Stimulated activated CD8-positive, alpha-beta memory T cell treated with anti-CD3 and anti-CD28 coated beads, Interleukin-12 subunit alpha, Interleukin-12 subunit beta, amount 100 ng/mL, for 24 hours (primary cell): ENCODE data around the gene OPN3.

Experiments
- DNase-seq: peaks from one replicate; pipeline ENCODE4 v3.0.0-alpha.2; 2020; ENCODE audit errors: extremely low read depth

The OPN3 gene

DNA sequence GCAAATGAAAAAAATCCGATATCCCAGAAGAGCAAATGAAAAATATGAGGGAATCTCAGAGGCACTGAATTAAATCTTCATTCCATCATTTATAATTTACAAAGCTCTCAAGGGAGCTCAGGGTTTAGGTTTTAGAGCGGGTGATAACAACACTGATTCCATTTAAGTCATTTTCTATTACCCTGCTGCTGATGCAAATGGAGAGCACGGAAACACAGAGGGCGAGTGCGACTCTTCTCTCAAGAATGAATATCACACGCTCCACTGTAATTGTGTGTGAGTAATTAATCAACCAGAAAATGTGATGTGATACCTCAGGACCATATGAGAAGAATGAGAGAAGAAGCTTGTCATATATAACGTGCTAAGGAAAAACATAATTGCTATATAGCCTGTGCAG, 22.7 kb downstream of the OPN3 start:
- no peak for DNase-seq

DNA sequence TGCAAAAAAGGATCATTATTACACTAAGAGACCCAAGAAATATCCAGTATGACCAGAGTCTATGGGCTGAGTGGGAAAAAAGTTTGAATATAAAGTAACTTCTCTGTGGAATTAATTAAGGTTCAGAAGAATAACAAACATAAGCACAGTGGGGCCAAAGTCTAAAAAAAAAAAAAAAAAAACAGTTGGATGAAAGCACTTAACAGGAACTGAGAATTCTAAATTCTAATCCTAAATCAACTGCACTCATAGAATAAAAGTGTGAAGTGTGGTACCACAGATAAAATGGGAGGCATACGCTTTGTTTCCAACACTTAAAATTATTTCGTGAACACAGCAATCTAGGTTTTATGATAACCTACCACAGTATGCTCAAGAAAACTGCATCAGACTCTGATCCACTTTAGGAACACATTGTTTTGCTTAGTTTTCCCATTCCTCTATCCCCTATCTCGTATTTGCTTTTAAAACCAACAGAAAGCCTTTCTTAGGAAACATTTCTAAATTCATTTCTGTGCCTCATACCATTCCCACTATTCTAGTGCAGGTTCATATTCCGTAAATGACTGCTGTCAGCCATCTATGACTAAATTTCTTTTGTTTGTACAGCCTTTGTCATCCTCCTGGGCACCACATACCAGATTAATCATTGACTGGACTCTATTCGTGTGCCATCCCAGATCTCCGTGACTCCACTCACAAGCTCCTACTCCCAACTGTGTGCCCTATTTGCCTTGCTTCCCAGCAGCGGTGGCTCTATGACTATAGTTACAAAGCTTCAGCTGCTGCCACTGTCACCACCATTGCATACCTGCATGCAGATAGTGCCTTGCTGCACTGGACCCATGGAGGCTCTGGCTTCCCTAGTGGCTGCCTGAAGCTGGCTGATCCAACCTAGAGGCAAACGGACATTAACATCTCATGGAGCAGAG, 24.9 kb downstream of the OPN3 start:
- no peak for DNase-seq

DNA sequence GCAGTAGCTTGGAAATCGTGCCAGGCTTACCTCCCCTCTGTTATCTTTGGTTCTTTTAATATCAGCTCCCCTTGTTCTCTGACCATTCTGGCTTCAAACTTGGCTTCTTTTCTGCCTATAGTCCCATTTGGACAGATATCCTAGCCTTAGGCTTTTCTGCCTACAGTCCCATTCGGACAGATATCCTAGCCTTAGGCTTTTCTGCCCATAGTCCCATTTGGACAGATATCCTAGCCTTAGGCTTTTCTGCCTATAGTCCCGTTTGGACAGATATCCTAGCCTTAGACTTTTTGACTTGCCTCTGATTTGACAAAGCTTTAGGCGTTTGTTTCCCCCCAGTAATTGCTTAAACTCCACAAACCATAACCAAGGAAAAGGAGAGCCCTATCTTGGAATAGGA, 25.6 kb downstream of the OPN3 start:
- no peak for DNase-seq

DNA sequence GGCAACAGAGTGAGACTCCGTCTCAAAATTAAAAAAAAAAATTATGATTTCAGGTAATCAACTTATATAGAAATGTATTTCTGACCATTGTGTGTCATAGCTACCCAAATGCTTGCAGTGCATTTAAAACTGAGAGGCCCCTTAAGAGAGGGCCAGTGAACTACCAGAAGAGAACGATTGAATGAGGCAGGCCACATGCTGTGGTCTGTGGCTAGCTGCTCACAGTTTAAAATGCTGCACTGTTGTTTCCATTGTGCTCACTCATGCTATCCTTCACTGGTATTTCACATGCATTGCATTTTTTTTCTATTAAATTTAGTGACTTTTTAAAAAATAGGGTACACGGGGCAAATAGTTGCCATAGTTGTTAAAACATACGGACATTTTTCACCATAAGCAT, 26.0 kb downstream of the OPN3 start:
- DNase-seq: no peak

DNA sequence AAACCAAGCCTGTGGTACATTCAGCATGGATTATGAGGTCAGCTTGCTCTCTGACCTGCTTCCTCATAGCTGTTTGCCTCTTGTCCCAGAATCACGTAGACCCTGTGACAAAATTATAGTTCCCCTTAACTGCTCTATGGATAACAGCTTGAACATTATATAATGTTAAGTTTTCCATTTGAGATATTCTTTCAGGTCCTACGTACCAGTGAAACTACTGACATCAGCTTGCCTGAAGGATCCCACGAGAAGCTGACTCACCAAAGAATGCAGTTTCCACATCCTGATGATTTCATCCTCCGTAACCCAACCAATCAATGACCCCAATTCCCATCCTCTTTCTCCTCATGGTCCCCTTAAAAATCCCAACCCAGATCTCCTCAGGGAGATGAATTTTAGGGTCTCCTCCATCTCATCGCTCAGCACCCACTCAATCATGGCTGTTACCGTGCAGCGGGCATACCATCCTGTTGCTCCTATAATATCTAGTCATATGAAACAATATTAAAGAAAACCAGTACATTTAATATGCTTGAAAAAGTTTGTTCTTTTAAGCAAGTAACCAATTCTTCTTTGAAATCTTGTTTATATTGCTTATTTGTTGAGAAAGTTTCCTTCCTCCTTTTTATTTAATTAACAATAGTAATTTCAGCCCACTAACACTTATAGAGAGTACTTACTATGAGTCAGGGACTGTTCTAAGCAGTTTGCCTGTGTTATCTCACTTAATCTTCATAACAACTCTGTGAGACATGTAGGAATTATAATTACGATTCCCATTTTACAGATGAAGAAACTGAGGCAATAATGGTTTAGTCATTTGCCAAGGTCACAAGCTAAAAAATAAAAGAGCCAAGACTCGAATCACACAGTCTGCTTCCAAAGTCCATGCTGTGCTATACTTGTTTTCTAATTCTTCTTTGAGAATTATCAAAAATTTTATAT, 27.4 kb downstream of the OPN3 start:
- no peak for DNase-seq

DNA sequence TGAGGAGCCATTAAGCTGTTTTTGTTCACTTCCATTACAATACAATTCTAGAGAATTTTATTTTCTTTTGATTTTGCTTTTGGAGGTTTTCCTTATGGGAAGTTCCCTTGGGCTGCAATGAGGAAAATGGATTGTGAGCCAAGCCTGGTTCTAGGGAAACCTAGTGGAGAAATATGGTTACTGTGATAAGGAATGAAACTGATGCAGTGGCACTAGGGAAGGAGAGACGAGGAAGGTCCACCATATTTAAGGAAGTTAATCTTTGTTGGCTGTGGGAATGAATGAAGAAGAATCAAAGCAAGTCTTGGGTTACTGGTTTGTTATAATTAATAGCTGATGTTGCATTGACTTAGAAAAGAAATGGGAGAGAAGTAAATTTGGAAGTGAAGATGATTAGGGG, 28.4 kb downstream of the OPN3 start:
- no peak for DNase-seq

DNA sequence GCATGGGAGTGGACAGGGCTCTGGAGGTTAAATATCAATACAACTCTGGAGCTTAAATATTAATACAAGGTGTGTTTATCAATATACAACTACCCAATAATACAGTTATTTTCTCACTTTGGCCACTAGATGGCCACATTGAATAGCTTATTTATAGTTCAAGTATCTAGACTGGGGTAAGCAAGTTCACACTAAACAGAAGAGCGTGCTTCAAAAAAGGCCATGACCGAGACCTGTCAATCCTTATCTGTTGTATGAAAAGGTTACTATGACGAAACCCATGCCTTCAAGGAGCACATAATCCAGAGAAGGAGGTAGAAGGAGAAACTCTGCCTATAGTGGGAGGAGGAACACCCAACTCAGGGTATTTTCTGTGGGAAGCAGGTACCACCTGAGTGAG, 29.1 kb downstream of the OPN3 start:
- no peak for DNase-seq

DNA sequence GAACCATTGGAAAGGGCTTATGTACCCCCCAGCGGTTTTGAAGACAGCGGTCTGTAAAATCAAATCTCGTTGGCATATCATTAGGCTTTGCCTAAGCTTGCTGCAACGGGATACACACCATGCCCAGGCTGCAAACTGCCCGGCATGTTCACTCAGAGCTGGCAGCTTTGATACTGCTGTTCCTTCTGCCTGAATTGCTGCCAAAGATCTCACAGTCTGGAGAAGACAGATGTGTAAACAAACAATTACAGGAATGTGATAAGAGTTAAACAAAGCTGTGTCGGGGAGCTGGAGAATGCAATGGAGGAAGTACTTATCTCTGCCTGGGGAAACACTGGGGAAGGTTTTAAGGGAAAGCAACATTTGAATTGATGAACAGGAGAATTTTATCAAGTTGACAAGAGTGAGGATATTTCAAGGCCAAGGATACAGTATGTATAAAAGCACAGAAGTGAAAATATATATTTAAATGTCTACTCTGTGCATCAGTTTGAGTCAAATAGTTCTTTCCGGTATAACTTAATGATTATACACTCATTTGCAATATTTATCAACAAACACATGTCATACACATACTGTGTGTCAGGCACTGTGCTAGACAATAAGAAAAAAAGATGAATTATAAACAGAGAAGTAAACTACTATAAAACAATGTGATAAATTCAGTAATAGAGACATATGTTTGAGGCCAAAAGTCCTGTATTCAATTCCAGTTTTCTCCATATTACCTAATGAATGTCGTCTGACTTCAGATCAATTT, 29.9 kb downstream of the OPN3 start:
- no peak for DNase-seq

DNA sequence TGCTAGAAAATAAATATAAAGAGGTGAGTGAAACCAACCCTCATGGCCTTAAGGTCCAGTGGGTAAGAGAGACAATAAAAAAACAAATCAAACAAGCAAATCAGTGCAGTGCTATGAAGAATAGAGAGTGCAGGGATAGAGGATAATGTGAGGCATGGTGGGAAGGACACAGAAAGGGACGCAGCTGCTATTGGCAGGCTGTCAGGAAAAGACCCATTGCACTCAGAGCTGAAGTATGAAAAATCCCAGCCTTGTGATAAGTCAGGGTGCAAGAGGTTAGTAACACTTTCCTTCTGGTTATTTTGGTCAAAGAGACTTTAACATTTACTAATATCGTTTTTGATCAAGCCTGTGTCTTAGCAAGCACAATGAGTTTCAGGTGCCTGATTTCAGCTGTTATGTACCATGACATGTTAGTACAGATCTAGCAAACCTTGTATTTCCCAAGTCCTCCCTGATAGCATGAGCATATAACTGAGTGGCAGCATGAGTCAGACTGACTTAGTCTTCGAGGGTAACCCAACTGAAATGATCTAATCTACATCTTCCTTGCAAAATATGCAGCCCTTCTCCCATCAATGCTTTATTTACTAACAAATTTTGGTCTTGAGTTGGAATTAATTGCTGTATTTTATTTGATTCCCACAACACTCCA, 31.7 kb downstream of the OPN3 start:
- DNase-seq: no peak

DNA sequence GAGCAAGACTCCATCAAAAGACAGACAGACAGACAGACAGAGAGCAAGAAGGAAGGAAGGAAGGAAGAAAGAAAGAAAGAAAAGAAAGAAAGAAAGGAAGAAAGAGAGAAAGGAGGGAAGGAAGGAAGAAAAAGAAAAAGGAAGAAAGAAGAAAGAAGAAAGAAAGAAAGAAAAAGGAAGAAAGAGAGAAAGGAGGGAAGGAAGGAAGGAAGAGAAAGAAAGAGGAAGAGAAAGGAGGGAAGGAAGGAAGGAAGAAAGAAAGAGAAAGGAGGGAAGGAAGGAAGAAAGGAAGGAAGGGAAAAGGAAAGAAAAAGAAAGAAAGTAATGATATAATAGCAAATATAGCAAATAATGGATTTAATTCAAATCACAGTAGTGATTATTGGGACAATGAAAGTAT, 32.7 kb downstream of the OPN3 start:
- DNase-seq: no peak

DNA sequence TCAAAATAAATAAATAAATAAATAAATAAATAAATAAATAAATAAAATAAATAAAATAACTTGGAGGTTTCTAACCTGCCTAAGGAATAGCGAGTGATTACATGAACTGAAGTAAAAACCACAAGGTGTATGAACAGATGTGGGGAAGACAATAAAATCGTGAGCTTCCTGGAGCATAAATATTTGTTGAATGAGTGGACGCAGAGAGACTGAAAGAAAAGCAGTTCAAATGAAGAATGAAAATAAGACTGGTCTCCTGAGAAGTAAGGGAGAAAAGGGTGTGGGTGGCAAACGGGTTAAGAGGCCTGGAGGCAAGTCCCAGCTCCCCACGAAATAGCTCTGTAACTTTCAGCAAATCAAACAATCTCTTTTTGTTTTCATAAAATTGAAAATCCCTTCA, 33.6 kb downstream of the OPN3 start:
- no peak for DNase-seq

DNA sequence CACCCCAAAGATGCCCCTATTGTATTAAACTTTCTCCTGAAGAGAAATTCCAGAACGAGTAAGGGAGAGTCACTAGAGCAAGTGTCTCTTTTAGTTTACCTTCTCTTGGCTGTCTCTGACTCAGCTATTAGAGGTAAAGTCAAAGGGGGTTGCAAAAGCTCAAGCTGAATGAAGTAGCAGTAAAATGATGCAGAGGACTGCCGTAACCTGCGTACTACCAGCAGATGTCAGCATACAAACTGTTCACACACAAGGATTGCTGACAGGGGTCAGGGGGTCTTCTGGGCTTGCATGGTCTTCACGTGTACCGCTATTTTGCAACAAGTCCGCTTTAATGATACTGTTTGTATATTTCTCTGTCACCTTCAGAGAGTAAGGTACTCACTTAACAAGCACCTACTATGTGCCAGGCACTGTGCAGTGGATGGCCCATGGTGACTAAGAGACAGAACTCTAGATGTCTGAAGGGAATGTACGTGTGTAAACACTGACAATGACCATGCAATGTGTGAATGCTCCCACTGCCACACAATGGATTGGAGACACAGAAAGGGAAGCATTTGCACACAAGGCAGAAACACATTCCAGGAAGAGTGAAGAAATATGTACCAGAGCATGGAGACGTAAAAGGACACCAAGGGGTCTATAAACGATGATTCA, 34.9 kb downstream of the OPN3 start:
- no peak for DNase-seq

DNA sequence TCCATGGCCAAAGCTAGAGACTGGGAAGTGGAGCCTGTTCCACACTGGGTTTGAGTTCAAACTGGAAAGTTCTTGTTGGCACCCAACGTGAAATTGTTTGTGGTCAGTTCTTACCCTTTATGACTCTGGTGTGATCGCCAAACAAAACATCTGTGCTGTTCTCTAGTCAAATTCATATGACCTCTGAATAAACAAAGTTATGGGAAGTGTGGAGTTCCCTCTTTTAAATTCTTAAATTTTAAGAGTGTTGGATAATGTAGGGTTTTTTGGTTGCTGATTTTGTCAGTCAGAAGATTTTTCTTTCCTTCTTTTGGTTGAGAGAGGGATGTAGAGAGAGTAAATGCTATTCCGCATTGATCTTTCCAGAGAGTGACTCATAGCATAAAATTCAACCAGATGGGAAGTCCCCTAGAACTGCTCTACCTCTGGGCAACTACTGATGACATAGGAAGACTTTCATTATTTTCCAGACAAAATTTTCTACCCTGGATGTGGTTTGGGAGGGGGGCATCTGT, 36.4 kb downstream of the OPN3 start:
- no peak for DNase-seq

DNA sequence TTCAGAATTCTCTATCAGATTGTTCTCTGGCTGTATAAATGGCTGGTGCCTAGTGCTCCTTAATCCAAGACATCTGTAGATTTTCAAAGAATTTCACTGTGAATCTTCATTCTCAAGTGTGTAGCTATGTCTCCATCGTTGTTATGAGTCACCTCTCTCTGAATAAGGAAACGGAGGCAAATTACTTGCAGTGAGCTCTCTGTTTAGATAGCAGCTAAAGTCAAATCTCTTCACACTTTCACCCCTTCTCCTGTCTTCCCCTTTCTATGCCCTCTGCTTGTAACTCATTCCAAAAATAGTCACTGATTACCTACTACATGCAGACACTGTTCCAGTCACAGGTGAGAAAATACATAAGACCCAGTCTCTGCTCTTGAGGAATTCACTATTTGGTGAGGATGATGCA, 39.7 kb downstream of the OPN3 start:
- DNase-seq: no peak

DNA sequence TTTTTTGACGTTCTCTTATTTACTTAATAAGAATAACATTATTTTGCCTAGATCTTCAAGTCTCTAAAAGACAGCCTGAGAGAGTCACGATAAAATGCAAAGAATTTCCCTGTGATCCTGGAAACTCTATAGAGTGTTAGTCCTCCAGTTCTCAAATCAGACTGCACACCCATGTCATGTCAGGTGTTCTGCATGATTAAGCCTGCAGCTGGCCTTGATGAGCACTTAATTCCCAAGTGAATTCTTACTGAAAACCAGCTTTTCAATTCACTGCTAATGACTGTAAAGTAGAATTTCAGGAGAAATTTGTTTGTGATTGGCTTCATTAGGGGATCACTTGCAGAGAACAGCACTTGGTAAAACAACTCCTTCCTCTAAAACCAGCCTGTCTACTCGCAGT, 41.9 kb downstream of the OPN3 start:
- no peak for DNase-seq

DNA sequence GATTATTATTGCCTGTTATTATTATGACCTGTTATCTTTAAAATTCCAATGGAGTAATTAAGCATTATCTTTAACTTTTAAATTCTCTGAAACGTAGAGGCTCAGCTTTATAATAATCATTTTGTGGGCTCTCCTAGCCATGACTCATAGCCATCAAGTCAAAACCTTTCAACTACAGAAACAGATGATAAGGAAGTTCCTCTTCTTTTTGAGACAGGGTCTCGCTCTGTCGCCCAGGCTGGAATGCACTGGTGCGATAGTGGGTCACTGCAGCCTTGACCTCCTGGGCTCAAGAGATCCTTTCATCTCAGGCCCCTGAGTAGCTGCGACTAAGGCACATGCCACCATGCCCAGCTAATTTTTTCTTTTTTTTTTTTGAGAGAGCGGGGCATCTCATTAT, 43.5 kb downstream of the OPN3 start:
- no peak for DNase-seq

DNA sequence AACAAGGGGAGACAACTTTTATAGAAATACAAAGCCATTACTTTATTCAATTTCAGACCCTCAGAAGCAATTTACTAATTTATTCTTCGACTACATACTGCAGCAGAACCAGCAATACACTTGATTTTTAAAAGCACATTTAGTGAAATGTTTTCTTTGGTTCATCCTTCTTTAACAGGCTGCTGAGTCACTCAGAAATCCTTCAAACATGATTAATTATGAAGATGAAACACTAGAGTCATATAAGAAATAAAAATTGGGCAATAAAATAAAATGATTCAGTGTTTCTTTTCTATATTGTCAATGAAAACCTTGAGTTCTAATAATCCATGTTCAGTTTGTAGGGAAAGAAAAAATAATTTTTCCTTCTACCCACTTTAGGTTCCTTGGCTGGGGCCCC, 47.0 kb downstream of the OPN3 start:
- DNase-seq: no peak

DNA sequence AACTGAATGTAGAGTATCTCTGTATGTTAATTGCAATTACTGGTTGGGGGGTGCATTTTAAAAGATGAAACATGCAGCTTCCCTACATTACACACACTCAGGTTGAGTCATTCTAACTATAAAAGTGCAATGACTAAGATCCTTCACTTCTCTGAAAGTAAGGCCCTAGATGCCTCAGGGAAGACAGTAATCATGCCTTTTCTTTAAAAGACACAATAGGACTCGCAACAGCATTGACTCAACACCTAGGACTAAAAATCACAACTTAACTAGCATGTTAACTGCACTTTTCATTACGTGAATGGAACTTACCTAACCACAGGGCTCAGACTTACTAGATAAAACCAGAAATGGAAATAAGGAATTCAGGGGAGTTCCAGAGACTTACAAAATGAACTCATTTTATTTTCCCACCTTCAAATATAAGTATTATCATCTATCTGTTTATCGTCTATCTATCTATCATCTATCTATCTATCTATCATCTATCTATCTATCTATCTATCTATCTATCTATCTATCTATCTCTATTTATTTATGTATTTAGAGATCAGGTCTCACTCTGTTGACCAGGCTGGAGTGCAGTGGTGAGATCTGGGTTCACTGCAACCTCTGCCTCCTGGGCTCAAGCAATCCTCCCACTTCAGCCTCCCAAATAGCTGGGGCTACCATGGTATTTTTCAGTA, 47.8 kb downstream of the OPN3 start:
- no peak for DNase-seq

DNA sequence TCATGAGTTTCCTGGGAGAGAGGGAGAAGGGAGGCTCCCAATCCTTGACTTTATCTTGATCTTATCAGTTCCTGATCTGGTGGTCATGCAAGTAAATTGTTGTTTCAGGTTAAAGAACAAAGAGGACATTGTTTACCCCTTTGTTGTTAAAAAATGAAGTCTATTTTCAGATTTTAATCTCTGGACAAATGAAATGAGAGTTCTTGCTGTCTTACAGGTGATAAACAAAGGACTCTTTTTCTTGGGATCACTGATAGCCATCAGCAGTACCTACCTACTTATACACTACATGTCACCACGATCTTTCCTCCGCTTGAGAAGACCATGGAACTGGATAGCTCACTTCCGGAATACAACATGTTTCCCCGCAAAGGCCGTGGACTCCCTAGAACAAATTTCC, 48.4 kb downstream of the OPN3 start:
- no peak for DNase-seq

DNA sequence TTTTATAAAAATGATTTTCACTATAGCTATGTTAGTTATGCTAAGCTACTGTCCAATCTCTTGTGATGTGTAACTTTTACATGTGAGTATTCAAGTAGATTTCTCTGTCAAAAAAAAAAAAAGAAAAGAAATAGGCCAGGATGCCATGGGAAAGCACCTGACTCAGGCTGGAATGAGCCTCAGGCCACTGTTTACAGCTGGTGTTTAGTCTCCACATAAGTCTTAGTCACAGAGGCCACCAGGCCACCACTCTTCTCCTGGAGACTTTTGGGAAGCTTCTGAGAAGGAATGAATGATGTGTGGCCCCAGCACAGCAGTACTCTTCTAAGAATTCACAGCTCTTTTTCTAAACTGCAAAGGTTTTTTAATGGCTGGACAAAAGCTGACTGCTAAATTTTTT, 48.9 kb downstream of the OPN3 start:
- DNase-seq: no peak
